ENCODE measurements around the gene WIZ. TPM values are rescaled to one million over a fixed set of nuclear protein-coding genes. Genes with fewer than 3 reads are reported as not detected.

WIZ gene
- total RNA-seq, 2 experiments from 2014 or later = 21.2 to 22.6 TPM

DNA sequence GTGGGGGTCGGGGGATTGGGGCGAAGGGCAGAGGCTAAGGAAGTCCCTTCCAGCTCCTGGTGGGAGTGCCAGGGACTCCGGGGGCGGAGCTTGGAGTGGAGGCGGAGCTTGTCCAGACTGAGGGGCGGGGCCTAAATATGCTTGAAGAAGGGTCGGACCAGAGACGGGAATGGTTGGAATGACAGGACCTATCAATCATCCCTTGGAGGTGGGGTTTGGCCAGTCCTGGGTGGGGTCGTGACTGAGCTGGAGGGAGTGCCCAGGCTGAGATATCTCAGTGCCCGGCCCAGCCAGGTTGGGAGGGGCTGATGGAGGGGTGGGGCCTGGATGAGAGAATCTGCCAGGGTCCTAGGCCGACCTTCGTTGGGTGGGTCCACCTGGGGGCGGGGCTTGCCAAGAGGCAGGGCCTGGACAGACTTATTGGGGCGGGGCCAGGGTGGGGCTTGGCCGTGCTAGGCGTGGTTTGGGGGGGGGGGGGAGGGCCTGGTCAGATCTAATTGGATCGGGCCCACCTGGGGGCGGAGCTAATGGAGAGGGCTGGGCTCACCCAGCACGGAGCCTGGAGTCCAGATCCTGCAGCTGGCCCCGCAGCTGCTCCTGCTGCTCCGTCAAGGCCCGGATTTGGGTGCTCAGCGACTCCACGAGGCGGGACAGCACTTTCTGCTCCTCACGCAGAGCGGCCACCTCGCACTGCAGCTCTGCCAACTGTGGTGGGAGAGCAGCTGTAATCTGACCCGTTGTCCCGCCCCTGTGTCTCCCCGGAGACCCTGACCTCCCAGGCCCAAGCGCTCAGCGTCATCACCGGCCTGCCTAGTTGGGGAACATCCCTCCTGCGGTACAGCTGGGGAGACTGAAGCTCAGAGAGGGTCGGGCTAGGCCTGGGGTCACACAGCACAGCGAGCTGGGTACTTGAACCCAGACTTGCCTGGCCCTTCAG lies 2.6 kb upstream of the WIZ start:
- no peaks in the 10 kb centered on the region for H3K27me3 Mint-ChIP-seq
- H3K9me3 Mint-ChIP-seq (ENCODE audit: low read depth) = no peaks in the 10 kb centered on the region
- ATAC-seq = no peak
- no peak overlapping the region for H3K4me3 Mint-ChIP-seq
- ChIA-PET POLR2A (interaction anchor here (0.5 to 0.7 kb wide), 2 partner anchors 8 to 11 kb away, joined by 3 to 5 read pairs; no protein-coding TSS in a partner anchor), CTCF (interaction anchor here (0.5 to 3.0 kb wide), 6 partner anchors 8 to 680 kb away, joined by 3 to 15 read pairs (median 3); partner anchors contain the start of gene AKAP8L)
- H3K36me3 Mint-ChIP-seq (ENCODE audit: low read depth) = peaks cover 51% of the 10 kb centered on the region
- peaks cover 17% of the 10 kb centered on the region for H3K4me1 Mint-ChIP-seq
- intact Hi-C loops (cut with DNase I, micrococcal nuclease) = no loop called here
- DNase-seq = peak; percentile 49
- no peak overlapping the region for H3K27ac Mint-ChIP-seq

DNA sequence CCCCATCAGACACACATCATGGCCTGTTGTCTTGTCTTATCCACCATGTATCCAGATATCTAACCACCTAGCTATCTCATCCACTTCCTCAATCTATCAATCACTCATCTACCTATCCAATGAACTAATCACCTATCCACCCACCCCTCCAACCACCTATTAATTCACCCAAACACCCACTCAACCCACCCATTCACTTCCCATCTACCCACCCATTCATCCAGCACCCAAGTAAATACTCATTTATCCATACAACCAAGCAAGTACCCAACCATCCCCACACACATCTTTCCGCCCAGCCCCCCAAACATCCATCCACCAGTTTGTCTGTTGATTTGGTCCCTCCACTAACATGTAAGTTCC lies 753 bp upstream of the WIZ start:
- ChIA-PET CTCF (interaction anchor here (0.8 to 3.0 kb wide), 4 partner anchors 10 to 105 kb away, joined by 3 to 15 read pairs (median 6); partner anchors contain the start of gene AKAP8L), POLR2A (no interaction called here)
- Mint-ChIP-seq H3K4me1 (peaks cover 17% of the 10 kb centered on the region), H3K4me3 (peak overlapping the region; percentile 48), H3K27me3 (no peaks in the 10 kb centered on the region), H3K9me3 (ENCODE audit: low read depth) (no peaks in the 10 kb centered on the region), H3K36me3 (ENCODE audit: low read depth) (peaks cover 40% of the 10 kb centered on the region), H3K27ac (peak overlapping the region; percentile 79)
- intact Hi-C loops (cut with DNase I, micrococcal nuclease) = loop anchor here (1.0 kb wide), 2 partner anchors 13 to 31 kb away; no protein-coding TSS in a partner anchor
- DNase-seq (no peak), ATAC-seq (no peak)

DNA sequence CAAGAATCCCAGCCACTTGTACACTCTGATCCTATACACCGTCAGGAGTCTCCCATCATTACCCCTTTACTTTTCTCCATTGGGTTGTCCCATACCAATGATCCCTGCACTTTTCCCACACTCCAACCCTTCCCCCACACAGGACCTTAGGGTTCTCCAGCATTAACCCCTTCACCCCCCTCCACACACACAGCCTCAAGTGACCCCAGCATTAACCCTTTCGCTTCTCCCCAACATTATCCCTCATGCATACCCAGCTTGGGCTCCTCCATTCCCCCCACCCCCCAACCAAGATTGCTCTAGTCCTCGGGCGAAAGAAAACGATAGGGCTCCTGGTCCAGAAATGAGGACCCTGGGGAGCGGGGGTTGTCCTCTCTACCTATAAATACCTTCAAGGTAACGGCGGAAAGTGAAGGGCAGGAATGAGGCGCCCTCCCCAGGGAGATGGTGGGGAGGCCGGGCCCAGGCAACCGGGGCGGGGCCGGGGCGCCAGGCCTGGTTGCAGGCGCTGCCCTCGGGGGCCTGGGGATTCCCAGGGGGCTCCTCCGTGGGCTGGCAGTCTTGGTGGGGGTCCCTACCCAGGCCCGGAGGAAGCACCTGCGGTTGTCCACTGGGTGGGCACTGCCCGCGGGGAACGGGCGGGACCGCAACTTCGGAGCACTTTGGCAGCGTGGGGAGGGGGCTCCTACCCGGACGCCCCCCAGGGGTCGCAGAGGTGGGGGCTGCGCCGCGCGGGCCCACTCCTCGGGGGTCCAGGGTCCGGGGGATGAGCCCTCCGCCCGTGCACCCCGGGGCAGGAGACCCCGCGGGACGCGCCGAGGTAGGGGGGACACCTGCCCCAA lies 757 bp downstream of the WIZ start:
- intact Hi-C loops (cut with DNase I, micrococcal nuclease) = loop anchor here in 1 of 2 experiments (1.0 kb wide), 1 partner anchor 17 kb away; no protein-coding TSS in a partner anchor
- ChIA-PET POLR2A (interaction anchor here (0.5 kb wide), 1 partner anchor 14 kb away, joined by 5 read pairs; no protein-coding TSS in a partner anchor), CTCF (no interaction called here)
- H3K27me3 Mint-ChIP-seq = no peaks in the 10 kb centered on the region
- peaks cover 17% of the 10 kb centered on the region for H3K4me1 Mint-ChIP-seq
- H3K27ac Mint-ChIP-seq = peak overlapping the region; percentile 21
- H3K4me3 Mint-ChIP-seq = peak overlapping the region; percentile 55
- peaks cover 28% of the 10 kb centered on the region for H3K36me3 Mint-ChIP-seq (ENCODE audit: low read depth)
- DNase-seq (no peak), ATAC-seq (no peak)
- no peaks in the 10 kb centered on the region for H3K9me3 Mint-ChIP-seq (ENCODE audit: low read depth)

DNA sequence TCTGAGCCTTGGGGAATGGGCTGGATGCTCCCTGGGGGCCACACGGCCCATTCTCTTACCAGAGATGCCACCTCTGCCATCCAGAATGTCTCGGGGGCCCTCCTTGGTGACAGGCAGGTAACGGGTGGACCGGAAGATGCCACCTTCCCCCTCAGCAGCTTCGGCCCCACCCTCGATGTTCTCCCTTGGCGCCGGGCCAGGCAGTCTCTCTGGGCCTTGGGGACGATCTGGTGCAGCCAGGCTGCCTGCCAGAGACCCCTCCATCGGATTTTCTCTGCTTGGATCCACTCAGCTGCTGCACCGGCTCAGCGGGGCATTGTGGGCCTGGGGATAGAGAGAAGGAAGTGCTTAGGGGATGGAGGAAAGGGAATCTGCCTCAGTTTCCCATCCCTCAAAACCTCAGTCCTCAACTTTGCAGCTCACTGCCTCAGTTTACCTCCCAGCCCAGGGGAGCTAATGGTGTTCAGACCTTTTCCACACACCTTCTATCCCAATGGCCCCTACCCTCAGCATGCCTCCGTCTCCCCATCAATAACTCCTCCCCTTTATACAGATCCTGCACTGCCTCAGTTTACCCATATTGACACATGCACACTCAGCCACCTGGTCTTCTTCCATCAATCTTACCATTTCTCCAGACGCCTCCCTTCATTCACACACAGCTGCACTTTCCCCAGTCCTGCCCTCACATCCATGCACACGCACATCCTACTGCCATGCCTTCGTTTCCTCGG lies 1.5 kb downstream of the WIZ start:
- Mint-ChIP-seq H3K27ac (peak overlapping the region; percentile 21), H3K4me1 (peaks cover 17% of the 10 kb centered on the region), H3K9me3 (ENCODE audit: low read depth) (no peaks in the 10 kb centered on the region), H3K36me3 (ENCODE audit: low read depth) (peaks cover 21% of the 10 kb centered on the region), H3K27me3 (no peaks in the 10 kb centered on the region), H3K4me3 (peak overlapping the region; percentile 55)
- DNase-seq (no peak), ATAC-seq (no peak)
- intact Hi-C loops (cut with DNase I, micrococcal nuclease) = no loop called here
- ChIA-PET CTCF (no interaction called here), POLR2A (interaction anchor here (1.1 kb wide), 1 partner anchor 69 kb away, joined by 3 read pairs; the partner anchor contains the start of gene AKAP8)

DNA sequence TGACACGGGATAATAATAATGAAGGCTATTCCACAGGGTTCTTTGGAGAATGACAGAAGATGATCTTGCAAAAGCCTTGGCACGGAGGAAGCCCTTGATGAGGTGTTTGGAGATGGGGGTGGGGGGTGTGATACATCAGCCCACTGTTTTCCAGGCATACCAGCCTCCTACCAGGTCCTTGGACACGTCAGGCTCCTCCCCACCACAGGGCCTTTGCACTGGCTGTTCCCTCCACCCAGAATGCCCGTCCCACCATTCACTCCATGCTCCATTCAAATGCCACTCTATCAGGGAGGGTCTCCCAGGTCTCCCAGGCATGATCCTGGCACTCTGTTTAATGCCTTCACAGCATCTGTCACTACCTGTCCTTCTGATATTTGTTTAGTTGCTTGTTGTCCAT lies 2.7 kb downstream of the WIZ start:
- ATAC-seq (no peak), DNase-seq (no peak)
- POLR2A ChIA-PET = interaction anchor here (1.1 kb wide), 1 partner anchor 68 kb away, joined by 3 read pairs; the partner anchor contains the start of gene AKAP8
- Mint-ChIP-seq H3K36me3 (ENCODE audit: low read depth) (peaks cover 13% of the 10 kb centered on the region), H3K9me3 (ENCODE audit: low read depth) (no peaks in the 10 kb centered on the region), H3K4me1 (peaks cover 17% of the 10 kb centered on the region), H3K4me3 (no peak overlapping the region), H3K27ac (no peak overlapping the region), H3K27me3 (no peaks in the 10 kb centered on the region)
- CTCF ChIA-PET = interaction anchor here (0.5 to 1.0 kb wide), 2 partner anchors 27 to 272 kb away, joined by 3 read pairs; no protein-coding TSS in a partner anchor
- intact Hi-C loops (cut with DNase I, micrococcal nuclease) = no loop called here

DNA sequence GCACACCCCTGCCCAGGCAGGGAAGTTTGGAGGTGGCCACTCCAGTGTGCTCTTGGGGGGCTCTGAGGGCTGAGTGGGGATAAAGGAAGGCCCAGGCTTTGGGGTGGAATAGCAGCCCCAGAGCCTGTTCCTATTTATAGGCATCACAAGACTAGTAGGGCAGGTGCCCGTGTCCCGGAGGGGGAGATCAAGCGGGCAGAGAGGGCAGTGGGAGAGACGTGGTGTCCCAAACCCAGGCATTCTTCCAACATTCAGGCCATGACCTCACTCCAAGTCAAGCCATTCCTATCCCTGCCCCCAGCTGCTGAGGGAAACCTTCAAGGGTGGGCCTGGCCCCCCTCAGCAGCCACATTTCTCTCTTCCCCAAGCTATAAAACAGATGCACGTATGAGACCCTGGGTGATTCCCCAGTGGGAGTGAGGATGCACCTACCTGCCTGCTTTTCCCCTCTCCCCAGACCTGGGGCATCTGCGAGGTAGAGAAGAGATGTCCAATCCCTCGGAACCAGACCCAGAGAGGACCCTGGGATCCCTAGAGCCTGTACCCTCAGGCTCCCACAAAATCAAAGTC lies 3.9 kb downstream of the WIZ start:
- Mint-ChIP-seq H3K27me3 (no peaks in the 10 kb centered on the region), H3K4me1 (peaks cover 12% of the 10 kb centered on the region), H3K36me3 (ENCODE audit: low read depth) (peaks cover 5% of the 10 kb centered on the region), H3K4me3 (no peak overlapping the region), H3K27ac (no peak overlapping the region), H3K9me3 (ENCODE audit: low read depth) (no peaks in the 10 kb centered on the region)
- CTCF ChIA-PET = interaction anchor here (0.6 to 1.0 kb wide), 2 partner anchors 26 to 1551 kb away, joined by 3 read pairs; no protein-coding TSS in a partner anchor
- POLR2A ChIA-PET = no interaction called here
- intact Hi-C loops (cut with DNase I, micrococcal nuclease) = no loop called here
- no peak for DNase-seq
- no peak for ATAC-seq

DNA sequence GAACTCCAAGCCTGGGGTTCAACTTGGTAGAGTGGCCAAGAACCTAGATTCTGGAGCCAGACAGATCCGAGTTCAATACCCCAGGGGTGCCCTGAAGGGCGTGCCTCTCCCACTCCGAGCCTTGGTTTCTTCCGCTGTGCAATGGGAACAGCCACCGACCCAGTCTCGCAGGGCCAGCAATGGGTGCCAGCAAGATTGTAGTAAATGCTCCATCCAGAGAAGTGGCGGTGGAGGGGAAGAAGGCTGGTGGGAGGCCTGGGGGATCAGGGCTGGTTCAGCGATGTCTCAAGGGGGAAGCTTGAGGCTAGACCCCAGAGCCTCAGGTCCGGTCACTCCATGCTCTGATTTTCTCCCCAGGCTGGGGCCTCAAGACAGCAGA lies 4.5 kb downstream of the WIZ start:
- peaks cover 6% of the 10 kb centered on the region for H3K4me1 Mint-ChIP-seq
- no peak overlapping the region for H3K27ac Mint-ChIP-seq
- H3K9me3 Mint-ChIP-seq (ENCODE audit: low read depth) = no peaks in the 10 kb centered on the region
- H3K4me3 Mint-ChIP-seq = no peak overlapping the region
- H3K36me3 Mint-ChIP-seq (ENCODE audit: low read depth) = peaks cover under 1% of the 10 kb centered on the region
- intact Hi-C loops (cut with DNase I, micrococcal nuclease) = no loop called here
- DNase-seq = no peak
- ChIA-PET CTCF (no interaction called here), POLR2A (no interaction called here)
- ATAC-seq = no peak
- no peaks in the 10 kb centered on the region for H3K27me3 Mint-ChIP-seq

DNA sequence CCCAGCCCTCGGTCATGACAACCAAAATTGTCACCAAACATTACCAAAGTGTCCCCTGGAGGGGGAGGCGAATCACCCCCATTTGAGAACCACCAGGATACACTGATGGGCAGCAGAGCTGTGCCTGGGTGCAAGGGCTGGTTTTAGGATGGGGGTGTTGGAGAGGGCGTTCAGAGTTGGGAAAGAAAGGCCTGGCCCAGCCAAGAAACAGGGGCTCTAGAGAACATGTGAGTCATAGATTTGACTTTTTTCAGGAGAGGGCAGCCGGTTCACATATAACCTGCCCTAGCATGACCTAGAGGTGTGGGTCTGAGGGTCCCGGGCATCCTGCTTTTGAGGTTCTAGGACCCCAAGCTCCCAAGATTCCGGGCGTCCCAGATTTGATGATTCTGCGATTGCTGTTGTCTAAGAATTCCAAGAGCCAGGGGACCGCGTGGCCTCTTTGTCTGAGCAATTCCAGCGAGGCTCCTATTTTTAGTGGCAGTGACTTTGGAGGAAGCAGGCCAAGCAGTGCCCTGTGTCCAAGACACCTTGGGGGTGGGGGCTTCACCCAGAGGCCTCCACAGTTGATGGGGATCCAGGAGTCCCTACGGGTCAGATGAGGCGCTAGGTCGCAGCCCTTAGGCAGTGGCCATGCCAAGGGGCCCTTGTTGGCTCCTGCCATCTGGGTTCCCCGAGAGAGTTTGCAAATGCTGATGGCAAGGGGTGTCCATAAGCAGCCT lies 5.1 kb downstream of the WIZ start:
- POLR2A ChIA-PET = no interaction called here
- H3K36me3 Mint-ChIP-seq (ENCODE audit: low read depth) = no peaks in the 10 kb centered on the region
- peaks cover 5% of the 10 kb centered on the region for H3K4me1 Mint-ChIP-seq
- H3K9me3 Mint-ChIP-seq (ENCODE audit: low read depth) = no peaks in the 10 kb centered on the region
- H3K27me3 Mint-ChIP-seq = no peaks in the 10 kb centered on the region
- H3K27ac Mint-ChIP-seq = no peak overlapping the region
- no peak overlapping the region for H3K4me3 Mint-ChIP-seq
- DNase-seq (no peak), ATAC-seq (no peak)
- CTCF ChIA-PET = no interaction called here
- intact Hi-C loops (cut with DNase I, micrococcal nuclease) = no loop called here

DNA sequence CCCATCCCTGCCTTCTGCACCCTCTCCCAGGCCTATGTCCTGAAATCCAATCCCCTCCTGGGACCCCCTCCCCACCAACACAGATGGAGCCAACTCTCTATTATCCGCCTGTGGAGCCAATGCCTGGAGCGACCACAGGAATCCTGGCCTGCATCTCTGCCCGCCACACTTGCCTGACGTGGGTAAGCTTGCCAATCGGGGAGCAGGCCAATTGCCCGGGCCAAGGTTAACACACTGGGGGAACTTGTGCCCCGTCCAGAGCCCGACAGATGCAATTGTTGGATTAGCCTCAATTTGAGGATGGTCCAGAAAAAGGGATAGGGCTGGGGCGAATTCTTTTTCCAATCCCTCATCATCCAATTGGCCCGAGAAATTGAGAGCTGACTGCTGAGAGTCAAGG lies 5.9 kb downstream of the WIZ start:
- Mint-ChIP-seq H3K36me3 (ENCODE audit: low read depth) (no peaks in the 10 kb centered on the region), H3K4me3 (no peak overlapping the region), H3K27ac (no peak overlapping the region), H3K9me3 (ENCODE audit: low read depth) (no peaks in the 10 kb centered on the region), H3K27me3 (no peaks in the 10 kb centered on the region), H3K4me1 (peaks cover 4% of the 10 kb centered on the region)
- ATAC-seq (no peak), DNase-seq (no peak)
- ChIA-PET CTCF (interaction anchor here (0.7 kb wide), 1 partner anchor 117 kb away, joined by 3 read pairs; no protein-coding TSS in a partner anchor), POLR2A (no interaction called here)
- intact Hi-C loops (cut with DNase I, micrococcal nuclease) = no loop called here

DNA sequence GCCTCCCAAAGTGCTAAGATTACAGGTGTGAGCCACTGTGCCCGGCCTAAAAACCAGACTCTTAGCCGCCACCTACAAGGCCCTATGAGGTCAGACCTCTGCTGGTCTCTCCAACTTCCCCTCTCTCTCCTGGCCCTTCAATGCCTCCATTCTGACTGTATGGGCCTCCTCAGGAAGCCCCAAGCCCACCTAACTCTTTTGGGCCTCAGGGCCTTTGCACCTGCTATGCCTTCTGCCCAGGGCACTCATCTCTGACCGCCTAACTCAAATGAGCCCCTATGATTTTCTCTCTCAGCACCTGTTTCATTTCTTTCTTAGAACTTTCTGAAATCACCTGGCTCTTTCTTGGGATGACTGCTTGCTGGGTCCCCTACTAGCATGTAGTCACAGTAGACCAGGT lies 6.4 kb downstream of the WIZ start:
- H3K36me3 Mint-ChIP-seq (ENCODE audit: low read depth) = no peaks in the 10 kb centered on the region
- H3K4me3 Mint-ChIP-seq = no peak overlapping the region
- H3K4me1 Mint-ChIP-seq = no peaks in the 10 kb centered on the region
- no peaks in the 10 kb centered on the region for H3K9me3 Mint-ChIP-seq (ENCODE audit: low read depth)
- intact Hi-C loops (cut with DNase I, micrococcal nuclease) = no loop called here
- ATAC-seq (no peak), DNase-seq (no peak)
- POLR2A ChIA-PET = no interaction called here
- CTCF ChIA-PET = interaction anchor here (0.7 kb wide), 1 partner anchor 117 kb away, joined by 3 read pairs; no protein-coding TSS in a partner anchor
- H3K27ac Mint-ChIP-seq = no peak overlapping the region
- H3K27me3 Mint-ChIP-seq = no peaks in the 10 kb centered on the region
